NCI-H1436 (cell line): ENCODE results near the gene REEP5.
"Not testable (repeated sequence)": the region's sequence is repeated elsewhere in the genome, so short reads cannot be mapped to it uniquely, and the experiment has no call there.

Source experiments
- DNase-seq: peaks from one replicate; lab custom pipeline; 2025; lab: John Stamatoyannopoulos, UW

The REEP5 gene

DNA sequence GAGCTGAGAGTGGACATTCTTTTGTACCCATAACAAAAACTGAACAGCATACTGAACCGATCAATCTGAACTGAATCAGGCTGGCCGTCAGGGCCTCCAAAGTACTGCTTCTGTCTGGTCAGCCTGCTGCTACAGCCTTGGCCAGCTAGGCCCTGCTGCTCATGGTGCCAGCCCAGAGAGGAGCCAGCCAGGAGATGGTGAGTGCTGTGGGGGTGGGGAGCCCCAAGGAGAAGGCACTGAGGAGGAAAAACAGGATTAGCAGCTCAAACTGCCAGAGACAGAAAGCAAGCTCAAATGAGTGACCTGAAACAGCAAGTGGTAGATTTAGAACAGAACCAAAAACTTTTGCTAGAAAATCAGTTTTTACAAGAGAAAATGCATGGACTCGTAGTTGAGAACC is 37.0 kb downstream of the REEP5 start:
- no peak for DNase-seq

DNA sequence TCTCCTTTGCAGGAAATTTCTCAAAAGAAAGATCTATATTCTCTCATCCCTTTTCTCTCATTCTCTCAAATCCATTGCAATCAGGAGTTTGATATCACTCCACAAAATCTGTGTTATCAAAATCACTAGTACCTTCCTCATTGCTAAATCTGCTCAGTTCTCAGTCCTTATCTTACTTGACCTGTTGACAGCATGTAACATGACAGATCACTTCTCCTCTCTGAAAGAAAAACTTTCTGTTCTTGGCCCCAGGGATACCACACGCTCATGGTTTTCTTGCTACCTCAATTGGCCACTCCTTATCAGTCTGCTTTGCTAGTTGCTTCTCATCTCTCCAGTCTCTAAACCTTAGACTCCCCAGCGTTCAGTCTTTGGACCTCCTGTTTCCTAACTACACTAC is 38.8 kb downstream of the REEP5 start:
- no peak for DNase-seq

DNA sequence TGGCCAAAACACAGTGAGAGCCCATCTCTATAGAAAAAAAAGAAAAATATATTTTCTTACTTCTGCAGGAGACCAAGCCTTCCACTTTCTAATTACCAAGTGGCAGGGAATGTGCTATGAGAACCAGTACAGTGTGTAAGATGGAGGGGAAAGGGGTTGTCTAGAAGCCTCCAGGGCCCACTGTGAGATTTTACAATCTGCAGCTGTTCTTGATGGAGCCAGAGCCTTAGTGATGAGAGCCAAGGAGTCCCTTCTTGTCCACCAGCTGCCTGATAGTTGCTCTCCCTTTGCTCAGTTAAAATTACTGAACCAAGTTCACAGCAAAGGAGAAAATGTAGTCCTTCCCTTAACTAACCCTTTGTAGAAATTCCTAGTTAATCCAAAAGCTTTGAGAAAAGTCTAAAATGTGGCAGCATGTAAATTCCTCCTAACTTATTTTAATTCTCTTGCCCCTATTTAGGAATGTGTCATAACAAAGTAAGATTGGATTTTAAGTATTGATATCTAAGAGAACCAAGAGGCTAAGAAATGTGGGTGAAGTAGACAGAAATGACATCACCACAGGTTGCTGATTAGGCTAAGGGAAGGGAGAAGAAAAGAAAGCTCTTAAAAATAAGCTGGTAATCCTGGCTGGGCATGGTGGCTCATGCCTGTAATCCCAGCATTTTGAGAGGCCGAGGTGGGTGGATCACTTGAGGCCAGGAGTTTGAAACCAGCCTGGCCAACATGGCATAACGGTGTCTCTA is 41.6 kb downstream of the REEP5 start:
- no peak for DNase-seq

GRCh38 chr5:112878760-112879159 is 43.3 kb downstream of the REEP5 start:
- DNase-seq = no peak

DNA sequence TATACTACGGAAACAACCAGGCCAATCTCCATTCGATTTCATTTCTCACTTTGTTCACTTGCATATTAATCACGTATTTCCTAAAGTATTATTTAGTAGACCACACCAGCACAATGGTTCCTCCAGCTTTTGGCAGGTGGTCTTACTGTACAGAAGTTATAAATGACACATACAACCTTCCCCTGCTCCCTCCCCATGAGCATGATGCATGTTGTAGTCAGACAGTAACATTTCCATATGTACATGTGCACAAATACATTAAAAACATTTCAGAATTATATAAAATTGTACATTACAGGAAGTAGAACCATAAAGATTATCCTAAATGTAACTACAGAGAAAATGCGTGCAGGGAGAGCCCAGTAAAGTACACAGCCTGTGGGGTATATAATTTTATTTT is 43.9 kb downstream of the REEP5 start:
- DNase-seq = no peak

GRCh38 chr5:112876362-112876761 is 45.7 kb downstream of the REEP5 start:
- DNase-seq = no peak

GRCh38 chr5:112870966-112871365 is 51.1 kb downstream of the REEP5 start:
- no peak for DNase-seq

DNA sequence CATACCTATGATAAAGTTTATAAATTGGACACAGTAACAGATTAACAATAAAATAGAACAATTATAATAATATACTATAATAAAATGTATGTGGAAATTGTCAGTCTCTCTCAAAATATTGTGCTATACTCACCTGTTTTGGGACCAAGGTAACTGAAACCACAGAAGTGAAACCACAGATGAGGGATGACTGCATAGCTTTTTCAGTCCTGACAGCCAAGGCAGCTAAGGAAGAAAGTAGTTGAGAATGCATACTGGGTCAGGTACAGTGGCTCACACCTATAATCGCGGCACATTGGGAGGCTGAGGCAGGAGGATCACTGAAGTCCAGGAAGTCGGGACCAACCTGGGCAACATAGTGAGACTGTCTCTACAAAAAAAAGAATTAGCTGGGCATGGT is 52.1 kb downstream of the REEP5 start:
- DNase-seq = no peak

DNA sequence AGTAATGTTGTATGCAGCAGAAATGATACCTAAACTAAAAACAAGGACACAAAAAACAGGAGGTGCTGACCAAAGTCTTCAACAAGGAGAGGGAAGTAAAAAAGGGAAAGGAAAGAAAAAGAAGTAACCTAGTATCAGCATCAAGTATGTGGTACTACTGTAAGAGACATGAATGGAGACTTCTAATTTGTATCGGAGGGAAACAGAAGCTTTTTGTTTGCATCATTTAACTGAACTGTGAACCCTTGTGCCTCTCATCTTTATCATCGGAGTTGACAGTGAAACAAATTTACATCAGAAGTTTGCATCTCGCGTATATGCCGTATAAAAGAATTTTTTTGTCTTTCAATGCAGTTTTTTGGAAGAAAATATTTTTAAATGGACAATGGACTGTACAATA is 54.6 kb downstream of the REEP5 start:
- DNase-seq = no peak

DNA sequence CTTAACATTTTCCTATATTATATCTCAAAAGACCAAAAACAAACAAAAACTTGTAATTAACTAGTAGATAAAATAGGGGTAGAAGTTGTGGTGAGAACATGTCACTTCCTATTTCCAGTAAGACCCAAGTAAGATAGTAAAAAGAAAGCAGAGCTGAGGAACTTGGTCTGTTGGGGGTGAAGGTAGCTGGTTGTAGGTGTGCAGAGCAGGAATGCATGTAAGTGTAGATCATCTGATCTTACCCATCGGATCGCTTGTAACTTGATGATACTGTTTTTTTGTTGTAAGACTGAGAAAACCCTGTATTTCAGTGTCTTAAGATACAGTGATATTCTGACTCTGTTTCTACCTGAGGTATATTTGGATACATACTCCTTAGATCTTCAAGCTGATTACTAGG is 55.3 kb downstream of the REEP5 start:
- DNase-seq = no peak

DNA sequence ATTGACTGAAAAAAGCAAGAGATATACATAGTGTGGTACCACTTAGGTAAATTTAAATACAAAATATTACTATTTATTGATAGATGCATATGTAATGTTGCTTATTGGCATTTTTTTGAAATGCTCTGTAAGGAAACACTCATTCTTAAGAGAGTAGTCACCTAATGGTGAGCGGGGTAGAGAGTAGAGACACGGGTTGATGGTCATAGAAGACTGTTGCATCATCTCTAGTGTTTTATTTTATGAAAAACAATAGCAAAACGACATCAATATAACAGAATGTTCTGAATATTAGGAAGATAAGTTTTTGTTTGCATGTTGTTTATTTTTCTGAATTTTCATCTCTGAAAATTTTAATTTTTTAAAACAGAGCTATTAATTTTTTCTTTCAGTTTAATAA is 56.9 kb downstream of the REEP5 start:
- no peak for DNase-seq

DNA sequence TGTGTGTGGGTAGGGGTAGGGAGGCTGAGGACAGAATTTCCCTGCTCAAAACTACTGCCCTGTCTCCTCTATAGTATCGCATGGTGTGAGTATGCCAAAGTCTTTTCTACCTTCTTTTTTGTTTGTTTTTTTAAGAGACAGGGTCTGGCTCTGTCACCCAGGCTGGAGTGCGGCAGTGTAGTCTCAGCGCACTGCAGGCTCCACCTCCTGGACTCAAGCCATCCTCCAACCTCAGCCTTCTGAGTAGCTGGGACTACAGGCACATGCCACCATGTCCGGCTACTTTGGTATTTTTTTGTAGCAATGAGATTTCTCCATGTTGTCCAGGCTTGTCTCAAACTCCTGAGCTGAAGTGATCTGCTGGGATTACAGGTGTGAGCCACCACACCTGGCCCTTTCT is 58.5 kb downstream of the REEP5 start:
- no peak for DNase-seq

DNA sequence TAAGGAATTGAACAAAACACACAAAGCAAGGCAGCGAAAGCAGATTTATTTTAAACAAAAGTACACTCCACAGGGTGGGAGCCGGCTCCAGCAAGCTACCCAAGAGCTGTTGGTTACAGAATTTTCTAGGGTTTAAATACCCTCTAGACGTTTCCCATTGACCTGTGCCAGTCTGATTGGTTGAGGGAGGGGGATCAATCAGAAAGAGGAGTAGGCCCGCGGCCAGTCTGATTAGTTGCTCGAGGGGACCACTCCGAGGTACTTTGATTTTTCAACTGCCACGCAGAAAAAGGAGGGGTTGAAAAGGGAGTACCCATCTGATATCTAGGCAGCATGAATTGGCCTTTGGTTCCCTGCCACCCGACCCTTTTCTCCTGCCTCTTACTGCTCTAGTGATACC is 59.9 kb downstream of the REEP5 start:
- no peak for DNase-seq

- DNase-seq = no peak
Observed at GRCh38 chr5:112861638-112861985, 60.4 kb downstream of the REEP5 start.

GRCh38 chr5:112860929-112861637 is 60.9 kb downstream of the REEP5 start, which contains the start of gene SRP19:
Gene SRP19, plus strand, starts transcription at chr5:112861287. Its CDS starts 90 bp downstream, at chr5:112861377.
- DNase-seq = peak; percentile 96

GRCh38 chr5:112860571-112860928 is 61.5 kb downstream of the REEP5 start:
- DNase-seq = not testable (repeated sequence)

GRCh38 chr5:112857866-112858265 is 64.2 kb downstream of the REEP5 start:
- DNase-seq = no peak

GRCh38 chr5:112854651-112855050 is 67.4 kb downstream of the REEP5 start:
- no peak for DNase-seq

- DNase-seq = no peak
Observed at GRCh38 chr5:112849912-112850311, 72.1 kb downstream of the REEP5 start.

DNA sequence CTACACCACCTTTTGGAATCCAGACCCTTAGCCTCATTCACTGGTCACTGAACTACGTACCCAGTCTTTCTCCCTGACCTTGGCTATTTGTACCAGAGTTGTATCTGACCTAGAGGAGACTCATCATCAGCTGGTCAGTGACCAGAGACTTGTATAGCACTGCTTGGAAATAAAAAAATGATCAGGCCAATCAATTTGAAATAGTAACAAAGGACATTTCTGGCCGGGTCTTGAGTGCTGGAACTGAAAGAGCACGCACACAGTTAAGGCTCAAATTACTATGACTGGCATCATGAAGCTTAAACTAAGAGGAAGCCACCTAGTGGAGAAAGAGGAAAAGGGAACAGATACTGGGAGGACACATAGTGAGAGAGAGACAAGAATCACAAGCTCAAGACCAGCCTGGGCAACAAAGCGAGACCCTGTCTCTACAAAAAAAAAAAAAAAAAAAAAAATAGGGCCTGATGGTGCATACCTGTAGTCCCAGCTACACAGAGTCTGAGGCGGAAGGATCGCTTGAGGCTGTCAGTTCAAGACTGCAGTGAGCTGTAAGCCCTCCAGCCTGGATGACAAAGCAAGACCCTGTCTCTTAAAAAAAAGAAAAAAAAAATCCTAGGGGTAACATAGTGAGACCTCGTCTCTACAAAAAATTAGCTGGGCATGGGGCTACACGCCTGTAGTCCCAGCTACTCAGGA is 73.8 kb downstream of the REEP5 start:
- DNase-seq = peak; percentile 72

- DNase-seq = no peak
Observed at GRCh38 chr5:112847306-112847705, 74.7 kb downstream of the REEP5 start.

DNA sequence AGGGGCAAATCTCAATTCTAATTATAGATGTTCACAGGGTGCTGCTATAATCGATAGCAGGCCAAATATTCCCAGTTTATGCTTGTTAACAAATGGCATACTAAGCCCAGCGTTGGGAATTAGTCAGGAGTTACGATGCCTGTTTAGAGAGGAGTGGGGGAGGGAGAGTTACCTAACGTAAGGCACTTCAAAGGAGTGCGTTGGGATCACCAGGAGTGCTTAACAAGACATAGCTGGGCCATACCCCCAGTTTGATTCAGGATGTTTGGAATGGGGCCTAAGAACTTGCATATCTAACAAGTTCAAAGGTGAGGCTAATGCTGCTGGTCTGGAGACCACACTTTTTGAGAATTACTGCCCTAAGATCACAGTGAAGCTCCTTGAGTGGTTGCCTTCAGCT is 75.5 kb downstream of the REEP5 start:
- no peak for DNase-seq

GRCh38 chr5:112844489-112844888 is 77.5 kb downstream of the REEP5 start:
- DNase-seq = no peak
